Measurements from ENCODE around the gene HEBP1. TPM values are rescaled to one million over a fixed set of nuclear protein-coding genes. Genes with fewer than 3 reads are reported as not detected.

HEBP1 gene
- total RNA-seq, 2 experiments from 2014 or later = 23.9 to 24.8 TPM

GRCh38 chr12:12946686-12947355 is 53.2 kb downstream of the HEBP1 start:
- ChIA-PET POLR2A (no interaction called here), CTCF (interaction anchor here (1.2 kb wide), 1 partner anchor 30 kb away, joined by 3 read pairs; no protein-coding TSS in a partner anchor)
- intact Hi-C loops (cut with micrococcal nuclease) = no loop called here
- no peak for TF ChIP-seq CTCF (IDR thresholded peaks at IDR 0.05)
- no peak overlapping the region for H3K27ac Mint-ChIP-seq
- peaks cover 3% of the 10 kb centered on the region for H3K4me1 Mint-ChIP-seq (ENCODE audit: low read depth)
- H3K36me3 Mint-ChIP-seq (ENCODE audit: low read depth) = no peaks in the 10 kb centered on the region
- ATAC-seq = no peak
- no peak for DNase-seq
- peaks cover 1% of the 10 kb centered on the region for H3K27me3 Mint-ChIP-seq
- H3K4me3 Mint-ChIP-seq = no peak overlapping the region
- no peaks in the 10 kb centered on the region for H3K9me3 Mint-ChIP-seq

- DNase-seq = no peak
- H3K4me3 Mint-ChIP-seq = no peak overlapping the region
- H3K27ac Mint-ChIP-seq = no peak overlapping the region
- no peaks in the 10 kb centered on the region for H3K36me3 Mint-ChIP-seq (ENCODE audit: low read depth)
- no peaks in the 10 kb centered on the region for H3K9me3 Mint-ChIP-seq
- H3K4me1 Mint-ChIP-seq (ENCODE audit: low read depth) = peaks cover 3% of the 10 kb centered on the region
- TF ChIP-seq CTCF (IDR thresholded peaks at IDR 0.05) = no peak
- POLR2A ChIA-PET = interaction anchor here (1.0 kb wide), 1 partner anchor 19 kb away, joined by 3 read pairs; no protein-coding TSS in a partner anchor
- CTCF ChIA-PET = no interaction called here
- intact Hi-C loops (cut with micrococcal nuclease) = no loop called here
- H3K27me3 Mint-ChIP-seq = peaks cover 1% of the 10 kb centered on the region
- no peak for ATAC-seq
Measured at GRCh38 chr12:12945591-12945990, 54.5 kb downstream of the HEBP1 start.

- Mint-ChIP-seq H3K27ac (no peak overlapping the region), H3K27me3 (peaks cover 1% of the 10 kb centered on the region), H3K4me1 (ENCODE audit: low read depth) (peaks cover 3% of the 10 kb centered on the region), H3K4me3 (no peak overlapping the region), H3K36me3 (ENCODE audit: low read depth) (no peaks in the 10 kb centered on the region), H3K9me3 (no peaks in the 10 kb centered on the region)
- ATAC-seq = no peak
- intact Hi-C loops (cut with micrococcal nuclease) = no loop called here
- no peak for DNase-seq
- no peak for TF ChIP-seq CTCF (IDR thresholded peaks at IDR 0.05)
- ChIA-PET POLR2A (no interaction called here), CTCF (interaction anchor here (0.6 to 1.3 kb wide), 2 partner anchors 28 to 268 kb away, joined by 3 to 4 read pairs; no protein-coding TSS in a partner anchor)
Measured at GRCh38 chr12:12943586-12944260, 56.3 kb downstream of the HEBP1 start.

- DNase-seq = no peak
- H3K4me3 Mint-ChIP-seq = no peak overlapping the region
- no peak for TF ChIP-seq CTCF (IDR thresholded peaks at IDR 0.05)
- H3K36me3 Mint-ChIP-seq (ENCODE audit: low read depth) = no peaks in the 10 kb centered on the region
- POLR2A ChIA-PET = interaction anchor here (0.7 kb wide), 1 partner anchor 1060 kb away, joined by 3 read pairs; no protein-coding TSS in a partner anchor
- intact Hi-C loops (cut with micrococcal nuclease) = no loop called here
- CTCF ChIA-PET = interaction anchor here (0.9 to 1.3 kb wide), 3 partner anchors 25 to 314 kb away, joined by 3 read pairs; no protein-coding TSS in a partner anchor
- no peaks in the 10 kb centered on the region for H3K9me3 Mint-ChIP-seq
- H3K27ac Mint-ChIP-seq = no peak overlapping the region
- H3K4me1 Mint-ChIP-seq (ENCODE audit: low read depth) = no peaks in the 10 kb centered on the region
- peaks cover 1% of the 10 kb centered on the region for H3K27me3 Mint-ChIP-seq
- ATAC-seq = no peak
Measured at GRCh38 chr12:12941450-12942350, 58.4 kb downstream of the HEBP1 start.

Data from activated CD8-positive, alpha-beta T cell treated with anti-CD3 and anti-CD28 coated beads for 36 hours (primary cell).